IPS-11a (cell line): ENCODE data around the gene RIOK3.
A peak's percentile ranks its signal among the peaks of the same experiment; 100 is the strongest.
"Not testable (repeated sequence)": the region's sequence is repeated elsewhere in the genome, so short reads cannot be mapped to it uniquely, and the experiment has no call there.

Experiments used
- H3K4me3 ChIP-seq: one replicate; pipeline ENCODE4 v1.5.1; 2013; ENCODE audit warnings: low read depth, low read length, control low read depth

RIOK3 gene

GRCh38 chr18:23451011-23451410 lies 2.1 kb upstream of the RIOK3 start:
- no peak overlapping the region for H3K4me3 ChIP-seq

GRCh38 chr18:23451491-23451890 lies 1.6 kb upstream of the RIOK3 start:
- H3K4me3 ChIP-seq, result no peak overlapping the region

DNA sequence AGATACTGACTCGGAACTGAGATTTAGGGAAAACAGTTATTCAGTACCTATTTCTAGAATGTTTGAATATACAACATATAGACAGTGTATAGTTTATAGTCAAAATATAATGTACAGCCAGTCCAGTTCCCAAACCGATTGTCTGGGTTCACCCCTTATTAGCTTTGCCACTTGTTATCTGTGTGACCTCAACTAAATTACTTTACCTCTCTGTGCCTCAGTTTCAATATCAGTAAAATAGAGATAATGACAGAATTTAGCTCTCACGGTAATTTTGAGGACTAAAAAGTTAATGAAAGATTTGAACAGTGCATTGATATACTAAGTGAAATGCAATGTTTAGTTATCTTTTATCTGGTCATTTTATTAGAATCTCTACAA lies 750 bp upstream of the RIOK3 start:
- H3K4me3 ChIP-seq, result no peak overlapping the region

- peak overlapping the region; percentile 98 for H3K4me3 ChIP-seq
Observed at GRCh38 chr18:23453680-23454058, 582 bp downstream of the RIOK3 start.

DNA sequence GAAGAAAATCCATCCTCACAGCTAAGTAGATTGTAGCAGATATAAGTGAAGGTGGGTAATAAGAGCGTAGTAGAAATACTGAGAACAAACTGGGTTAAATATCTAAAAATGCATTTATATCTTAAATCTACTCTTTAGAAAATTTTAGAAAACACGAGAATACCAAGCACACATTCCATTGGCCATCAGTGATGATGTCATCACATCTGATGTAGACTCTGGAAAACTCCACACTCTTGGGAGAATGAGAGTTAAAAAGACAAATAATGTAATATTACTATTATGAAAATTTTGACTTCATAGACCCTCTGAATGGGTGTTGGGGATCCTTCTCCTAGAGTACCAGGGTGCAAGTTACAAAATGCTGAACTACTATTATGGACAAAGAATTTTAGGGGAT lies 3.7 kb downstream of the RIOK3 start:
- H3K4me3 ChIP-seq, result no peak overlapping the region

- no peak overlapping the region for H3K4me3 ChIP-seq
Observed at GRCh38 chr18:23458830-23459529, 5.9 kb downstream of the RIOK3 start.

GRCh38 chr18:23459530-23459921 lies 6.4 kb downstream of the RIOK3 start:
- no peak overlapping the region for H3K4me3 ChIP-seq

DNA sequence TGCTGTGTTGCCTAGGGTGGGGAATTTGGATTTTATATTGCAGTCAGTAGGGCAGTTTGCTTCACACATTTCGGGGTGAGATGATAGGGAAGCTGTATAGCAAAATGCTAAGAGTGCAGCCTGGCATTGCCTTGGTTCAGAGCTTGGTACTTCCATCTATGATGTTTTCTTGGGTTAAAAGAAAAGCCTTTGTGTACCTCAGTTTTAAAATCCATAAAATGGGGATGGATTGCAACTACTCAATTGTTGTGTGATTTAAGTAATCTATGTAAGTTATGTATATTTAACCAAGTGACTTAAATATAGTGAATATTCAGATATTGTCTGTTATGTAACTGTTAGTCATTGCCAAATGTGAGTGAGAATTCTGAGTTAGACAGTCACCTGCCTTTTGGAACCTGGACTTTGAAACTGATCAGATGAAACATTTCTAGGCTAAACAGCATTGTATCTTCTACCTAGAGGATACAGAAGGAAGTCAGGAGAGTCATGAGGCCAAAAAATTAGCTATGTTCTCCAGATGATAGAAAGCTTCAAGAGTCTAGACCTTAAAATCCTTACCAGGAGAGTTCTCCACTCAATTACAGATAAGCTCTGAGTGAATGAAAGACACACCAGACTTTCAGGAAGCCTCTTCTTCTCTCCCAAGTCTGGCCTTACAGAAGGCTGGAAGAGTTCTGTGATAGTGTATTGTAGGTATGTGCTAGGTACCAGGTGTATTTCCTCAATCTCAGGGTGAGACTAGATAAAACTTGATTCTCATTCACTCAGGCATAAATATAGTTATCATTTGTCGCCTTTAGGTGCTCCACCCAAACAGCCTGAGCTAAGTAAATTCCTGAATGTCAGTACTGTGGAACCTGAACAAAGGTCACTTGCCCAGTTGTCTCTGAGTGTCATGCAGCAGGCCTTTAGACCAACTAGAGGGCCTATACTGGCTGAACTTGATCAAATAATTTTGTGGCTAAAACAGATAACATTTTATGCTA lies 7.5 kb downstream of the RIOK3 start:
- H3K4me3 ChIP-seq, result no peak overlapping the region

DNA sequence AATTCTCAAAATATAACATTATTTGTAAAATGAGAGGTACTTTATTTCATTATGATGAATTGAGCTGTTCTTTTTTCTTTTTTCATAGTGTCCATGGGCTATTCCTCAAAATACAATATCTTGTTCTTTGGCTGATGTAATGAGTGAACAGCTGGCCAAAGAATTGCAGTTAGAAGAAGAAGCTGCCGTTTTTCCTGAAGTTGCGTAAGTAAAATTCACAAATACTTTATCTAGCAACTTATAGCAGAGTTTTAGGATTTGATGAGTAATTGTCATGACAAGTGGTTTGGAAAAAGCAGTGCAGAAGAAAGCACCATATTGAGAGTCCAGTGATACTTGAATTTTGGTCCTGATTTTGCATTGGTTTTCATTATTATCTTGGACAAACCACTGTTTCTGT lies 9.8 kb downstream of the RIOK3 start:
- no peak overlapping the region for H3K4me3 ChIP-seq

GRCh38 chr18:23468753-23469459 lies 15.8 kb downstream of the RIOK3 start:
- H3K4me3 ChIP-seq, result no peak overlapping the region

DNA sequence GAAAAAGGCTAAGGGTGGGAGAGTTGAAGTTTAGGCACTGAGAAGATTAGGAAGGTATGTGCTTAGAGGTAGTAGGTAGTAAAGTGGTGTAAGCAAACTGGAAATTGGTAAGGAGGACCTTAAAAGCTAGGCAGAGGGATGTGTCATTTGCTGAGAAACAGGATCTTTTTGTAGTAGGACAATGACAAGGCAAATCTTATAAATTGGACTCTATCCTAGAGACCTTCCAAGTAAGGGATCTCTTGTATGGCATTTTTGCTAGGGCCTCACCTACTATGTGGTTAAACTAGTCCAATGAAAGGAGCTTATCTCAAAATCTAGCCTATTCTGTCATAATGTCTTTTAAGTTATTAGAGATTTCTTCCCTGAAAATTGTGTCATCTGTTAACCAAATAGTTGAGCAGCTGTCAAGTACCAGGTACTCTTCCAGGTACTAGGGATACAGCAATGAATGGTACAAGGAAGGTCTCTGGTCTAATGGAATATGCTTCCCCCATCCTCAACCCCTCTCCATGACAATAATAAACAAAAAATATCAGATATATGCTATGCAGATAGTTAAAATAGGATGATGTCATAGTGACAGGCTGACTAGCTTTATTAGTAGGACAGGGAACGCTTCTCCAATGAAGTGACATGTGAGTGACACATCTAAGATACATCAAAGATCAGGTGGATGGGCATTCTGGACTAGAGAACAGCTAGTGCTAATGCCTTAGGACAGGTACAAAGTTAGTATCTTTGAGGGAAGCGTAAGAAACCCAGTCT lies 17.7 kb downstream of the RIOK3 start:
- H3K4me3 ChIP-seq, result no peak overlapping the region

DNA sequence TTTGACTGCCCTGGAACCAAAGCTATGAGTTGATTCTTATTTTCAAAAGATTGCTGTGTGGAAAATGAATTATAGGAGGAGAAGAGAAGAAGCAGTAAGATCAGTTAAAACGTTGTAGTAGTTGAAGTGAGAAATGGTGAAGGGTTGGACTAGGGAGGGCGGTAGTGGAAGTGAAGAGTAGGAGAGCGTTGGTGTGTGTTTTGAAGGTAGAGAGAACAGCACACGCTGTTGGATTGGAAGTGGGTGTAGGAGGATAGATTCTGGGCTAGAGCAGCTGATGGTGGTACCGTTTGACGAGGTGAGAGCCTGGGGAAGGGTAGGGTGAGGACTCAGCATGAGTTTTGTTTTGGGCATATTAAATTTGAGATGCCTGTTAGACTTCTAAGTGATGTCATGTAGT lies 18.4 kb downstream of the RIOK3 start:
- H3K4me3 ChIP-seq, result no peak overlapping the region

GRCh38 chr18:23479829-23480505 lies 26.9 kb downstream of the RIOK3 start:
- no peak overlapping the region for H3K4me3 ChIP-seq

- H3K4me3 ChIP-seq, result no peak overlapping the region
Observed at GRCh38 chr18:23484561-23485182, 31.6 kb downstream of the RIOK3 start.

DNA sequence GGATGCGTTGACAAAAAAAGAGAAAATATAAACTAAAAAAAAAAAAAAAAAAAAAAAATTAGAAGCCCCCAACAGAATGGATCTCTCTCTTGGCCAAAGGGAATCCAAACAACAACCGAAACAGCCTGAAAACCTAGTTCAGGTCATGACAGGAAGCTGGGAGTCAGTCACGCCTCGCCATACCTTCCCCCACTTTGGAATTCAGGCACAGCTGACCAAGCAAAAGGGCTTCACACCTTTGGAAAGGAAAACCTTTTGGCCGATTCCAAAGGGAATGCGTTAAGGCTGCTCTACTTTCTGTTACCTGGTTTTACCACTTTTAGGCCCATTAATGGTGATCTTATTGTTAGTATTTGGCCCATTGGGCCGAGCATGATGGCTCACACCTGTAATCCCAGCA lies 32.3 kb downstream of the RIOK3 start:
- no peak overlapping the region for H3K4me3 ChIP-seq

GRCh38 chr18:23487738-23488570 lies 34.9 kb downstream of the RIOK3 start:
- no peak overlapping the region for H3K4me3 ChIP-seq

GRCh38 chr18:23489586-23489985 lies 36.5 kb downstream of the RIOK3 start:
- not testable (repeated sequence) for H3K4me3 ChIP-seq

- H3K4me3 ChIP-seq, result no peak overlapping the region
Observed at GRCh38 chr18:23493654-23494053, 40.6 kb downstream of the RIOK3 start.

DNA sequence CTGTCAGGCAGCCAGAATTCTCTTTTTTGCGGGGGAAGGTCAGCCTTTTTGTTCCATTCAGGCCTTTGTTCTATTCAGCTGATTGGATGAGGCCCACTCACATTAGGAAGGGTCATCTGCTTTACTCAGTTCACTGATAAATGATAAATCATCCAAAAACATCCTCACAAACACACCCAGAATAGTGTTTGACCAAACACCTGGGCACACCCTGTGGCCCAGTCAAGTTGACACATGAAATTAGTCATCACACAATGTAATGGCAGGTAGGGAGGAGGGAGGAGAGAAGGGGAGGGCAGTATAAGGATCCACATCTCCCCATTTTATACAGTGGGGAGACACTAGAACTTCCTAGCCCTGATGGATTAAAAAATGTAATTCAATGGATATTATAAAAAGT lies 41.9 kb downstream of the RIOK3 start:
- H3K4me3 ChIP-seq, result no peak overlapping the region
